Neural progenitor cell (in vitro differentiated cells): ENCODE measurements around the gene RASSF4. TPM values are rescaled to one million over a fixed set of nuclear protein-coding genes. Genes with fewer than 3 reads are reported as not detected.

Experiments
- DNase-seq: peaks from one replicate; pipeline ENCODE4 v3.0.0-alpha.2; 2016; ENCODE audit warnings: low spot score
- H2AFZ ChIP-seq: fragments of 200-600 bp; sonication (generic); replicated peaks from 2 replicates; pipeline ENCODE4 v1.6.1; 2016; ENCODE audit warnings: antibody characterized with exemption
- H3F3A ChIP-seq: fragments of 200-600 bp; sonication (generic); 2 replicates; pipeline ENCODE4 v1.6.1; 2016; ENCODE audit warnings: antibody characterized with exemption, low read depth
- H3K27ac ChIP-seq: fragments of 200-600 bp; sonication (generic); 2 replicates; pipeline ENCODE4 v1.5.1; 2016; ENCODE audit warnings: mild to moderate bottlenecking
- H3K27me3 ChIP-seq: fragments of 200-600 bp; sonication (generic); 2 replicates; pipeline ENCODE4 v1.6.1; 2016; ENCODE audit warnings: mild to moderate bottlenecking, moderate library complexity
- H3K36me3 ChIP-seq: fragments of 200-600 bp; sonication (generic); 2 replicates; pipeline ENCODE4 v1.5.1; 2016
- H3K4me1 ChIP-seq: fragments of 200-600 bp; sonication (generic); 2 replicates; pipeline ENCODE4 v1.6.1; 2016; ENCODE audit warnings: mixed run types
- H3K4me2 ChIP-seq: fragments of 200-600 bp; sonication (generic); 2 replicates; pipeline ENCODE4 v1.6.1; 2016
- H3K4me3 ChIP-seq: fragments of 200-600 bp; sonication (generic); 2 replicates; pipeline ENCODE4 v1.5.1; 2016
- H3K79me2 ChIP-seq: fragments of 200-600 bp; sonication (generic); 2 replicates; pipeline ENCODE4 v1.6.1; 2016; ENCODE audit warnings: low read depth
- H3K9ac ChIP-seq: fragments of 200-600 bp; sonication (generic); 2 replicates; pipeline ENCODE4 v1.6.1; 2016
- H3K9me3 ChIP-seq: fragments of 200-600 bp; sonication (generic); 2 replicates; pipeline ENCODE4 v1.5.1; 2016; ENCODE audit warnings: low read depth
- H4K20me1 ChIP-seq: fragments of 200-600 bp; sonication (generic); 2 replicates; pipeline ENCODE4 v1.6.1; 2016; ENCODE audit warnings: low read depth
- H3K27ac Mint-ChIP-seq: 3 replicates; pipeline ENCODE4 v1.8.0; 2021; ENCODE audit warnings: mixed read lengths
- H3K27me3 Mint-ChIP-seq: 2 replicates; pipeline ENCODE4 v1.8.0; 2022; ENCODE audit warnings: low read depth, mild to moderate bottlenecking, inconsistent platforms, moderate library complexity, mixed read lengths; ENCODE audit not compliant: insufficient read depth
- H3K36me3 Mint-ChIP-seq: 3 replicates; pipeline ENCODE4 v1.8.0; 2021; ENCODE audit warnings: mixed read lengths
- H3K4me1 Mint-ChIP-seq: 3 replicates; pipeline ENCODE4 v1.8.0; 2021; ENCODE audit warnings: mixed read lengths
- H3K4me3 Mint-ChIP-seq: 3 replicates; pipeline ENCODE4 v1.8.0; 2021; ENCODE audit warnings: mild to moderate bottlenecking, moderate library complexity, mixed read lengths
- H3K9me3 Mint-ChIP-seq: 3 replicates; pipeline ENCODE4 v1.8.0; 2020; ENCODE audit warnings: mixed read lengths
- EZH2 ChIP-seq: fragments of 200-600 bp; sonication (generic); IDR thresholded peaks from 2 replicates; pipeline ENCODE4 v1.6.1; 2017; ENCODE audit warnings: antibody characterized with exemption, mild to moderate bottlenecking, moderate library complexity
- EZH2phosphoT487 ChIP-seq: fragments of 200-600 bp; sonication (generic); IDR thresholded peaks from 2 replicates; pipeline ENCODE4 v1.6.1; 2017; ENCODE audit warnings: antibody characterized with exemption
- total RNA-seq: library from RNA; depleted of rRNA; stranded (reverse); fragments of >200 nt; gene quantifications from 2 replicates; pipeline ENCODE4 v1.2.3, GENCODE V29; 2015; ENCODE audit warnings: low replicate concordance
- TF ChIP-seq, protein P1 (sequence below): fragments of 200-600 bp; sonication (generic); IDR thresholded peaks from 2 replicates; pipeline ENCODE4 v1.5.1; 2017; ENCODE audit warnings: antibody characterized with exemption, mild to moderate bottlenecking

The RASSF4 gene
- total RNA-seq, 1 donor from 2014 or later = 3.1 TPM

DNA sequence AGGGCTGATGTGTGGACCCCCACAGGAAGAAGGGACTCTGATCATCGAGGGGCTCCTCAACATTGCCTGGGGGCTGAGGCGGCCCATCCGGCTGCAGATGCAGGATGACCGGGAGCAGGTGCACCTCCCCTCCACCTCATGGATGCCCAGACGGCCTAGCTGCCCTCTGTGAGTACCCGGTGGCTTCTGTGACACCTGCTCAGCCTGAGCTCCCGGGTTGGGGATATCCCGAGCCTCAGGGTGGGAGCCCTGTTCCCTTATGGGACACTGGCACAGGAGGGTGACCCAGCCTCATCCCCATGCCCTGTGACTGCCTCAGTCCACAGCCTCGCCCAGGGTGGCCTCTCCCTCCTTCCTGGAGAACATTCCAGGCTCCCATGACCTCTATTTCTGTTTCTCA lies 22.9 kb downstream of the RASSF4 start:
- Histone ChIP-seq H3F3A (no peaks in the 10 kb centered on the region), H3K36me3 (no peaks in the 10 kb centered on the region), H4K20me1 (no peaks in the 10 kb centered on the region), H3K4me2 (no peak overlapping the region), H3K9me3 (no peaks in the 10 kb centered on the region), H3K27ac (no peak overlapping the region), H3K4me3 (no peak overlapping the region), H3K4me1 (peaks cover 43% of the 10 kb centered on the region), H3K9ac (no peak overlapping the region), H3K79me2 (no peaks in the 10 kb centered on the region), H2AFZ (no peak overlapping the region), H3K27me3 (peaks cover 5% of the 10 kb centered on the region)
- Mint-ChIP-seq H3K4me3 (no peak overlapping the region), H3K9me3 (no peaks in the 10 kb centered on the region), H3K4me1 (peaks cover 37% of the 10 kb centered on the region), H3K27me3 (peaks cover 8% of the 10 kb centered on the region), H3K27ac (no peak overlapping the region), H3K36me3 (peaks cover 2% of the 10 kb centered on the region)
- DNase-seq = no peak
- TF ChIP-seq EZH2phosphoT487 = no peak
- TF ChIP-seq, protein P1, sequence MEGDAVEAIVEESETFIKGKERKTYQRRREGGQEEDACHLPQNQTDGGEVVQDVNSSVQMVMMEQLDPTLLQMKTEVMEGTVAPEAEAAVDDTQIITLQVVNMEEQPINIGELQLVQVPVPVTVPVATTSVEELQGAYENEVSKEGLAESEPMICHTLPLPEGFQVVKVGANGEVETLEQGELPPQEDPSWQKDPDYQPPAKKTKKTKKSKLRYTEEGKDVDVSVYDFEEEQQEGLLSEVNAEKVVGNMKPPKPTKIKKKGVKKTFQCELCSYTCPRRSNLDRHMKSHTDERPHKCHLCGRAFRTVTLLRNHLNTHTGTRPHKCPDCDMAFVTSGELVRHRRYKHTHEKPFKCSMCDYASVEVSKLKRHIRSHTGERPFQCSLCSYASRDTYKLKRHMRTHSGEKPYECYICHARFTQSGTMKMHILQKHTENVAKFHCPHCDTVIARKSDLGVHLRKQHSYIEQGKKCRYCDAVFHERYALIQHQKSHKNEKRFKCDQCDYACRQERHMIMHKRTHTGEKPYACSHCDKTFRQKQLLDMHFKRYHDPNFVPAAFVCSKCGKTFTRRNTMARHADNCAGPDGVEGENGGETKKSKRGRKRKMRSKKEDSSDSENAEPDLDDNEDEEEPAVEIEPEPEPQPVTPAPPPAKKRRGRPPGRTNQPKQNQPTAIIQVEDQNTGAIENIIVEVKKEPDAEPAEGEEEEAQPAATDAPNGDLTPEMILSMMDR = no peak
- no peak for TF ChIP-seq EZH2

DNA sequence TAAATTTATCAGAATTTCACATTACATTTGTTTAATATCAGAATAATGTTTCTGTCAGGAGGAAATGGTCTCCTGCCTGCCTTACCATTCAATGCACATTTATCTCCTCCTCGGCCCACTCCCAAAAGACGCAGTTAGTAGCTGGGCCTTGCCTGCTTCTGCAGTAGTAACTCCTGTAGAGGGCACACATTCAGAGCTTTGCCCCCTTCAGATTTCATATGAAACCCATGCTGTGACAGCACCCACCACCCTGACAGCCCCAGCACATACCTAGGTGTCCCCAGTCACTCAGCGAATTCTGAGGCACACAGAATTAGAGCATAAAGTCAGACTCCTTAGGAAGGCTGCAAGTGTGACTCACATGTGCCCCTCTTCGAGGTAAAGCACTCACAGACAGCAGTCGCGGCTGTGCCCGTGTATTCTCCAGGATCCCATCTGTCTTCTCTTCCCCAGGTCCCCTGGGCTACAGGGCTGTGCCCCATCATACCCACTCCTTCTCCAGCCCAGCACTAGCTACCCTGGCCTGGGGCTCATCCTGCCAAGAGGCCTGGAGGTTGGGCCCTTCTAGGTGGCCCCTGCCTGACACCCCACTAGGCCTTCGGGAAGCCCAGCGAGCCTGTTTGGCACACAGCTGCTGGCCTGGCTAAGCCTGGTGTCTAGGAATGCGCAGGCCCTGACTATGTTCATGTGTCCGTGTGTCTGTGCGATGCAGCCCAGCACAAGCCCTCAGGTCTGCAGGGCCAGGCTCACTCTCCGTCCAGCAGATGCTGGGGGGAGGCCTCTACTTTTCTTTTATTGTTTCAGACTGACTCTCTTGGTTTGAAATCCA lies 23.7 kb downstream of the RASSF4 start:
- DNase-seq = no peak
- Histone ChIP-seq H3K9ac (no peak overlapping the region), H3K27ac (no peak overlapping the region), H4K20me1 (no peaks in the 10 kb centered on the region), H3K4me2 (no peak overlapping the region), H3K36me3 (no peaks in the 10 kb centered on the region), H3K4me3 (no peak overlapping the region), H3K79me2 (no peaks in the 10 kb centered on the region), H3K4me1 (peaks cover 43% of the 10 kb centered on the region), H3K27me3 (peaks cover 13% of the 10 kb centered on the region), H3K9me3 (no peaks in the 10 kb centered on the region), H2AFZ (no peak overlapping the region), H3F3A (no peaks in the 10 kb centered on the region)
- no peak overlapping the region for H3K4me3 Mint-ChIP-seq
- H3K9me3 Mint-ChIP-seq = no peaks in the 10 kb centered on the region
- H3K36me3 Mint-ChIP-seq = peaks cover 2% of the 10 kb centered on the region
- TF ChIP-seq EZH2 (no peak), EZH2phosphoT487 (no peak)
- TF ChIP-seq, protein P1 = no peak
- peak overlapping the region; percentile 76 for H3K27ac Mint-ChIP-seq
- H3K27me3 Mint-ChIP-seq = peaks cover 8% of the 10 kb centered on the region
- H3K4me1 Mint-ChIP-seq = peaks cover 38% of the 10 kb centered on the region

DNA sequence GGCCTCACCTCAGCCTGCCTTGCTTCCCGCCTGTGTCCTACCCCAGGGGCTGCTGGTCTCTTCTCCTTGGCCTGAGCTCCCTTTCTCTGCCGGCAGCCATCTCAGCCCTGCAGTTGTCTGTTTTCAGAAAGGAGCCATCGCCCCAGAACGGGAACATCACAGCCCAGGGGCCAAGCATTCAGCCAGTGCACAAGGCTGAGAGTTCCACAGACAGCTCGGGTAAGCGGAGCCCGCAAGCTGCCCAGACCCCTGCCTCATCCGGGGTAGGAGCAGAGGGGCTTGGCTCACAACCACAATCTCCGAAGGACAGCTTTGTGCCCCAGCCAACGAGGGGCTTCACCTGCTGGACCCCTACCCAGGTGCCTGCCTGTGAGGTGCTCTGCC lies 24.3 kb downstream of the RASSF4 start:
- Histone ChIP-seq H3K27ac (no peak overlapping the region), H3F3A (peaks cover 5% of the 10 kb centered on the region), H3K4me3 (no peak overlapping the region), H2AFZ (no peak overlapping the region), H3K4me1 (peaks cover 37% of the 10 kb centered on the region), H3K4me2 (no peak overlapping the region), H3K79me2 (no peaks in the 10 kb centered on the region), H4K20me1 (no peaks in the 10 kb centered on the region), H3K27me3 (peaks cover 19% of the 10 kb centered on the region), H3K9ac (no peak overlapping the region), H3K36me3 (no peaks in the 10 kb centered on the region), H3K9me3 (no peaks in the 10 kb centered on the region)
- no peak overlapping the region for H3K4me3 Mint-ChIP-seq
- no peak for DNase-seq
- peaks cover 36% of the 10 kb centered on the region for H3K4me1 Mint-ChIP-seq
- peaks cover 6% of the 10 kb centered on the region for H3K27me3 Mint-ChIP-seq
- peaks cover 4% of the 10 kb centered on the region for H3K36me3 Mint-ChIP-seq
- no peak overlapping the region for H3K27ac Mint-ChIP-seq
- H3K9me3 Mint-ChIP-seq = no peaks in the 10 kb centered on the region
- TF ChIP-seq EZH2phosphoT487 (no peak), EZH2 (no peak)
- TF ChIP-seq, protein P1 = no peak
